ENCODE results near the gene TLE4.

DNA sequence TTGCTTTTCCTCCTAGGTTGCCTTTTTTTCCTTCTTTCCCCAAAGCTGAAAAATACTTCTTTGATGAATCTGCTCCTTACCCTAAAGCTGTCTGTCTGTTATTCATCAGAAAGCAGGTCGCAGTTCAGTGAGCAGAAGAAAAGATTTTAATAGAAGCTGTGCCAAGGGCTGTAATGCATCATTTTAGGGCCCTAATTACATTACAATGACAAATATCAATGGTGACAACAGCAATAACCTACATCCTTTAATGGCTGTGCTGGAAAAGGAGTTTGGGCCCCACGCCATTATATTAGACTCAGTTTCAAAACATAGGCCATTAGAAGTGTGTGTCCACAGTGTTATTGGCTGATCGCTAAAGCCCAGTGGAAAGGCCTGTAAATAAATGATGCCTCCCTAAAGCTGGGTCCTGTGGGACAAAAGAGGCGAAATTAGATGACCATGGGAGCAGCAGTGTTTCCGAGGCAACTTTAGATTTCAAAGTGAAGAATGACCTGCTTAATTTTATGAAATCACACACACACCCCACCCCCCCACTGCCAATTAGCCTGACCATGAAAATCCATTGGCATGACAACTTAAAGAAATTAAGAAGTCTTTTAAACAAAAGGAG is 38.4 kb downstream of the TLE4 start:
- TF ChIP-seq, protein P1, sequence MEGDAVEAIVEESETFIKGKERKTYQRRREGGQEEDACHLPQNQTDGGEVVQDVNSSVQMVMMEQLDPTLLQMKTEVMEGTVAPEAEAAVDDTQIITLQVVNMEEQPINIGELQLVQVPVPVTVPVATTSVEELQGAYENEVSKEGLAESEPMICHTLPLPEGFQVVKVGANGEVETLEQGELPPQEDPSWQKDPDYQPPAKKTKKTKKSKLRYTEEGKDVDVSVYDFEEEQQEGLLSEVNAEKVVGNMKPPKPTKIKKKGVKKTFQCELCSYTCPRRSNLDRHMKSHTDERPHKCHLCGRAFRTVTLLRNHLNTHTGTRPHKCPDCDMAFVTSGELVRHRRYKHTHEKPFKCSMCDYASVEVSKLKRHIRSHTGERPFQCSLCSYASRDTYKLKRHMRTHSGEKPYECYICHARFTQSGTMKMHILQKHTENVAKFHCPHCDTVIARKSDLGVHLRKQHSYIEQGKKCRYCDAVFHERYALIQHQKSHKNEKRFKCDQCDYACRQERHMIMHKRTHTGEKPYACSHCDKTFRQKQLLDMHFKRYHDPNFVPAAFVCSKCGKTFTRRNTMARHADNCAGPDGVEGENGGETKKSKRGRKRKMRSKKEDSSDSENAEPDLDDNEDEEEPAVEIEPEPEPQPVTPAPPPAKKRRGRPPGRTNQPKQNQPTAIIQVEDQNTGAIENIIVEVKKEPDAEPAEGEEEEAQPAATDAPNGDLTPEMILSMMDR (IDR thresholded peaks at IDR 0.05): no peak
- no peak for TF ChIP-seq EZH2 (IDR thresholded peaks at IDR 0.05; ENCODE audit: borderline replicate concordance, insufficient read depth, low read depth, low read length, poor library complexity, severe bottlenecking)

Measured in B cell (primary cell).